HepG2 (cell line): ENCODE data around the gene GNPNAT1. TPM values are rescaled to one million over a fixed set of nuclear protein-coding genes. Genes with fewer than 3 reads are reported as not detected.

Source experiments
- ARID4A ChIP-seq: sonication (generic); formaldehyde crosslinking; IDR thresholded peaks from 2 replicates; pipeline ENCODE4 v1.5.0; 2020; ENCODE audit warnings: mild to moderate bottlenecking, missing genetic modification reagents, borderline replicate concordance
- CREM ChIP-seq, 2 experiments: sonication (generic) in 1 of 2; formaldehyde crosslinking in 1 of 2; IDR thresholded peaks; 2 replicates each; pipeline versions ENCODE4 v1.4.0 to v1.6.1; 2016 to 2020; ENCODE audit warnings: antibody characterized with exemption in 1 of 2, mild to moderate bottlenecking in 1 of 2, missing genetic modification reagents in 1 of 2
- E2F5 ChIP-seq: sonication (generic); formaldehyde crosslinking; conservative IDR thresholded peaks from 2 replicates; pipeline ENCODE4 v1.4.0; 2020; ENCODE audit warnings: missing genetic modification reagents
- GTF3A ChIP-seq: sonication (generic); formaldehyde crosslinking; conservative IDR thresholded peaks from 2 replicates; pipeline ENCODE4 v1.4.0; 2020; ENCODE audit warnings: mild to moderate bottlenecking, missing genetic modification reagents
- HDAC2 ChIP-seq: sonication (generic); formaldehyde crosslinking; IDR thresholded peaks from 2 replicates; pipeline ENCODE4 v1.4.0; 2020; ENCODE audit warnings: missing genetic modification reagents
- HES4 ChIP-seq: sonication (generic); formaldehyde crosslinking; IDR thresholded peaks from 2 replicates; pipeline ENCODE4 v1.9.0; 2021; ENCODE audit warnings: mild to moderate bottlenecking, missing genetic modification reagents, borderline replicate concordance
- HNF1B ChIP-seq: sonication (generic); formaldehyde crosslinking; IDR thresholded peaks from 2 replicates; pipeline ENCODE4 v1.5.1; 2020; ENCODE audit warnings: mild to moderate bottlenecking, moderate library complexity, missing genetic modification reagents
- MAF1 ChIP-seq: sonication (generic); formaldehyde crosslinking; IDR thresholded peaks from 2 replicates; pipeline ENCODE4 v1.5.0; 2020; ENCODE audit warnings: missing genetic modification reagents, borderline replicate concordance
- MAX ChIP-seq: IDR thresholded peaks from 2 replicates; pipeline ENCODE4 v1.6.1; 2012; ENCODE audit warnings: inconsistent platforms
- MED8 ChIP-seq: sonication (generic); formaldehyde crosslinking; IDR thresholded peaks from 2 replicates; pipeline ENCODE4 v1.8.1; 2023; ENCODE audit warnings: mild to moderate bottlenecking, missing genetic modification reagents; ENCODE audit not compliant: insufficient replicate concordance
- NR1H2 ChIP-seq: sonication (generic); formaldehyde crosslinking; IDR thresholded peaks from 2 replicates; pipeline ENCODE4 v1.8.1; 2022; ENCODE audit warnings: low read depth, missing genetic modification reagents, borderline replicate concordance
- RBAK ChIP-seq: sonication (generic); formaldehyde crosslinking; IDR thresholded peaks from 2 replicates; pipeline ENCODE4 v1.5.1; 2020; ENCODE audit warnings: mild to moderate bottlenecking, missing genetic modification reagents
- SP1 ChIP-seq, 2 experiments: fragments of 450-650 bp in 1 of 2; sonication (generic) in 1 of 2; formaldehyde crosslinking in 1 of 2; IDR thresholded peaks; 2 replicates each; pipeline versions ENCODE4 v1.4.0 to v1.6.1; 2016 to 2020; ENCODE audit warnings: missing genetic modification reagents in 1 of 2
- TCF12 ChIP-seq, 2 experiments: fragments of 450-650 bp in 1 of 2; sonication (generic) in 1 of 2; formaldehyde crosslinking in 1 of 2; IDR thresholded peaks; 2 replicates each; pipeline versions ENCODE4 v1.6.1 to v1.8.0; 2017 to 2022; ENCODE audit warnings: antibody characterized with exemption in 1 of 2, mild to moderate bottlenecking in 1 of 2, missing genetic modification reagents in 1 of 2, moderate library complexity in 1 of 2
- UBTF ChIP-seq: sonication (generic); formaldehyde crosslinking; IDR thresholded peaks from 2 replicates; pipeline ENCODE4 v1.4.0; 2020; ENCODE audit warnings: mild to moderate bottlenecking, missing genetic modification reagents
- ZNF644 ChIP-seq: IDR thresholded peaks from 2 replicates; pipeline ENCODE4 v1.6.1; 2016; ENCODE audit warnings: low read depth
- polyA plus RNA-seq, 8 experiments: library from polyadenylated mRNA; depleted of rRNA in 3 of 8; stranded (reverse) in 7 of 8; unstranded in 1 of 8; fragments of >200 nt; fragmentation: Illumina TruSeq in 4 of 8; extraction: Trizol in 4 of 8; gene quantifications; 2 replicates each; pipeline versions ENCODE4 v1.2.1 to v1.2.3, GENCODE V29; 2011 to 2016; ENCODE audit warnings: low read depth in 4 of 8, missing spikeins in 1 of 8, mixed read lengths in 1 of 8; ENCODE audit not compliant: insufficient read depth in 1 of 8
- total RNA-seq, 5 experiments: library from RNA; depleted of rRNA; stranded (reverse); fragments of >200 nt; fragmentation: Illumina TruSeq; extraction: Trizol; gene quantifications; 2 replicates each; pipeline ENCODE4 v1.2.3, GENCODE V29; 2016; ENCODE audit warnings: low read depth in 1 of 5

Gene GNPNAT1
- total and polyA plus RNA-seq, 2 of the 13 experiments (the other 11 are each of a cell fraction or from before 2014, with no cell fraction given): 38.3 to 54.9 TPM

- TF ChIP-seq E2F5: peak; percentile 35; the same call in 1 of the 2 replicates
- no peak for TF ChIP-seq TCF12 (IDR thresholded peaks at IDR 0.05)
- TF ChIP-seq TCF12 (CRISPR knock-in tag; IDR thresholded peaks at IDR 0.05): no peak
- peak; percentile 51 for TF ChIP-seq HDAC2 (CRISPR knock-in tag)
- 0 out of 2 replicates have a peak, but pooled peaks have one; percentile 13 for TF ChIP-seq CREM (IDR thresholded peaks at IDR 0.05)
- no peak for TF ChIP-seq CREM (CRISPR knock-in tag; IDR thresholded peaks at IDR 0.05)
- no peak for TF ChIP-seq NR1H2 (CRISPR knock-in tag)
- TF ChIP-seq HES4 (CRISPR knock-in tag): peak; percentile 89
- TF ChIP-seq ARID4A (CRISPR knock-in tag): peak; percentile 84
- TF ChIP-seq RBAK (CRISPR knock-in tag): no peak
- no peak for TF ChIP-seq MED8 (CRISPR knock-in tag)
- TF ChIP-seq GTF3A (CRISPR knock-in tag): no peak
- peak; percentile 98 for TF ChIP-seq MAX
- TF ChIP-seq MAF1 (CRISPR knock-in tag): 0 out of 2 replicates have a peak, but pooled peaks have one; percentile 38
- TF ChIP-seq HNF1B: peak; percentile 3; the same call in 1 of the 2 replicates
- no peak for TF ChIP-seq ZNF644 (CRISPR knock-in tag)
- TF ChIP-seq UBTF (CRISPR knock-in tag): peak; percentile 97
- TF ChIP-seq SP1 (IDR thresholded peaks at IDR 0.05): no peak
- peak; percentile 73 for TF ChIP-seq SP1 (CRISPR knock-in tag; IDR thresholded peaks at IDR 0.05)
Observed at GRCh38 chr14:52791223-52792096, at the start of gene GNPNAT1 (continued).
